Loucy (cell line): Measurements from ENCODE around the gene WFIKKN2.

Source experiments
- H2AFZ ChIP-seq: fragments of 200-600 bp; sonication (generic); 2 replicates; pipeline ENCODE4 v1.6.0; 2016; ENCODE audit warnings: antibody characterized with exemption, mild to moderate bottlenecking, low read length, moderate library complexity
- H3F3A ChIP-seq: fragments of 200-600 bp; 2 replicates; pipeline ENCODE4 v1.6.0; 2016; ENCODE audit warnings: antibody characterized with exemption, low read depth, mild to moderate bottlenecking
- H3K27me3 ChIP-seq: fragments of 200-600 bp; sonication (generic); 2 replicates; pipeline ENCODE4 v1.6.1; 2014; ENCODE audit warnings: low read length, mild to moderate bottlenecking; ENCODE audit not compliant: insufficient read depth, poor library complexity, severe bottlenecking
- H3K36me3 ChIP-seq: fragments of 200-600 bp; sonication (generic); 2 replicates; pipeline ENCODE4 v1.6.1; 2016; ENCODE audit warnings: low read length; ENCODE audit not compliant: insufficient read depth
- H3K4me1 ChIP-seq: fragments of 200-600 bp; sonication (generic); 2 replicates; pipeline ENCODE4 v1.5.1; 2014; ENCODE audit warnings: low read length, mild to moderate bottlenecking; ENCODE audit not compliant: insufficient read depth, poor library complexity, severe bottlenecking
- H3K4me2 ChIP-seq: fragments of 200-600 bp; sonication (generic); 2 replicates; pipeline ENCODE4 v1.6.0; 2014; ENCODE audit warnings: antibody characterized with exemption, low read length, low read depth, mild to moderate bottlenecking; ENCODE audit not compliant: poor library complexity, severe bottlenecking
- H3K4me3 ChIP-seq: fragments of 200-600 bp; sonication (generic); 2 replicates; pipeline ENCODE4 v1.5.1; 2014; ENCODE audit warnings: low read length, mild to moderate bottlenecking, mixed read lengths; ENCODE audit not compliant: poor library complexity, severe bottlenecking
- H3K79me2 ChIP-seq: fragments of 200-600 bp; sonication (generic); 2 replicates; pipeline ENCODE4 v1.6.1; 2014; ENCODE audit warnings: low read length; ENCODE audit not compliant: insufficient read depth
- H3K9ac ChIP-seq: fragments of 200-600 bp; sonication (generic); 2 replicates; pipeline ENCODE4 v1.6.0; 2014; ENCODE audit warnings: mild to moderate bottlenecking, low read depth, low read length, moderate library complexity; ENCODE audit not compliant: poor library complexity, severe bottlenecking
- H3K9me2 ChIP-seq: fragments of 200-600 bp; sonication (generic); replicated peaks from 2 replicates; pipeline ENCODE4 v1.6.1; 2016; ENCODE audit warnings: low read depth, low read length, mixed read lengths
- H3K9me3 ChIP-seq: fragments of 200-600 bp; sonication (generic); 2 replicates; pipeline ENCODE4 v1.6.1; 2014; ENCODE audit warnings: mild to moderate bottlenecking, antibody characterized with exemption, low read length, low read depth; ENCODE audit not compliant: insufficient read depth
- H4K20me1 ChIP-seq: fragments of 200-600 bp; sonication (generic); 2 replicates; pipeline ENCODE4 v1.6.0; 2014; ENCODE audit warnings: antibody characterized with exemption, low read length, mild to moderate bottlenecking; ENCODE audit not compliant: insufficient read depth, poor library complexity, severe bottlenecking
- CTCF ChIP-seq: fragments of 200-600 bp; sonication (generic); conservative IDR thresholded peaks from 2 replicates; pipeline ENCODE4 v1.5.1; 2014; ENCODE audit warnings: mild to moderate bottlenecking, antibody characterized with exemption, low read length
- EZH2phosphoT487 ChIP-seq: fragments of 200-600 bp; IDR thresholded peaks from 2 replicates; pipeline ENCODE4 v1.6.1; 2018; ENCODE audit warnings: antibody characterized with exemption, mild to moderate bottlenecking, moderate library complexity, borderline replicate concordance

WFIKKN2 gene

GRCh38 chr17:50836826-50837225 lies 1.4 kb downstream of the WFIKKN2 start:
- TF ChIP-seq CTCF (no peak), EZH2phosphoT487 (no peak)

GRCh38 chr17:50837286-50837979 lies 2.0 kb downstream of the WFIKKN2 start:
- TF ChIP-seq CTCF, result no peak
- TF ChIP-seq EZH2phosphoT487, result no peak
- no peak overlapping the region for H3K9ac ChIP-seq

More at GRCh38 chr17:50836826-50837225, 1.4 kb downstream of the WFIKKN2 start:
- Histone ChIP-seq H3K9ac (no peak overlapping the region), H3K9me3 (no peaks in the 10 kb centered on the region), H3K79me2 (no peaks in the 10 kb centered on the region), H4K20me1 (no peaks in the 10 kb centered on the region), H3K4me3 (no peak overlapping the region), H3K36me3 (no peaks in the 10 kb centered on the region), H2AFZ (no peak overlapping the region), H3K27me3 (no peaks in the 10 kb centered on the region), H3K9me2 (no peaks in the 10 kb centered on the region), H3F3A (no peaks in the 10 kb centered on the region), H3K4me2 (no peak overlapping the region), H3K4me1 (no peaks in the 10 kb centered on the region)

GRCh38 chr17:50837980-50838954 lies 2.9 kb downstream of the WFIKKN2 start:
- no peaks in the 10 kb centered on the region for H3K9me3 ChIP-seq
- no peak for TF ChIP-seq EZH2phosphoT487
- no peak for TF ChIP-seq CTCF
- no peaks in the 10 kb centered on the region for H3F3A ChIP-seq
- H3K9me2 ChIP-seq, result no peaks in the 10 kb centered on the region
- H3K27me3 ChIP-seq, result no peaks in the 10 kb centered on the region
- H3K79me2 ChIP-seq, result no peaks in the 10 kb centered on the region
- no peaks in the 10 kb centered on the region for H3K36me3 ChIP-seq
- no peak overlapping the region for H3K4me3 ChIP-seq
- no peak overlapping the region for H2AFZ ChIP-seq
- H3K9ac ChIP-seq, result no peak overlapping the region
- no peaks in the 10 kb centered on the region for H3K4me1 ChIP-seq
- no peak overlapping the region for H3K4me2 ChIP-seq
- H4K20me1 ChIP-seq, result no peaks in the 10 kb centered on the region

More at GRCh38 chr17:50837286-50837979, 2.0 kb downstream of the WFIKKN2 start:
- no peaks in the 10 kb centered on the region for H3K9me2 ChIP-seq
- no peaks in the 10 kb centered on the region for H3F3A ChIP-seq
- no peaks in the 10 kb centered on the region for H3K9me3 ChIP-seq
- H3K36me3 ChIP-seq, result no peaks in the 10 kb centered on the region
- H3K4me2 ChIP-seq, result no peak overlapping the region
- no peaks in the 10 kb centered on the region for H3K27me3 ChIP-seq
- H3K79me2 ChIP-seq, result no peaks in the 10 kb centered on the region
- no peak overlapping the region for H2AFZ ChIP-seq
- H3K4me1 ChIP-seq, result no peaks in the 10 kb centered on the region
- no peak overlapping the region for H3K4me3 ChIP-seq
- H4K20me1 ChIP-seq, result no peaks in the 10 kb centered on the region
